Activated CD8-positive, alpha-beta memory T cell treated with anti-CD3 and anti-CD28 coated beads for 4 hours (primary cell): Measurements from ENCODE around the gene ZDHHC11.
"Not testable (repeated sequence)": the region's sequence is repeated elsewhere in the genome, so short reads cannot be mapped to it uniquely, and the experiment has no call there.

Source experiments
- DNase-seq, 2 donors: peaks; one replicate each; pipeline ENCODE4 v3.0.0-alpha.2; 2020; ENCODE audit warnings: low read depth in 2 of 2

Gene ZDHHC11

GRCh38 chr5:747303-747844 is 103.4 kb downstream of the ZDHHC11 start:
- not testable (repeated sequence) for DNase-seq

- no peak for DNase-seq
Measured at GRCh38 chr5:746258-746761, 104.5 kb downstream of the ZDHHC11 start.
